ENCODE data around the gene SLC9A9. TPM values are rescaled to one million over a fixed set of nuclear protein-coding genes. Genes with fewer than 3 reads are reported as not detected.

The SLC9A9 gene
- total RNA-seq, 2 donors from 2014 or later: 1.3 to 3.7 TPM

DNA sequence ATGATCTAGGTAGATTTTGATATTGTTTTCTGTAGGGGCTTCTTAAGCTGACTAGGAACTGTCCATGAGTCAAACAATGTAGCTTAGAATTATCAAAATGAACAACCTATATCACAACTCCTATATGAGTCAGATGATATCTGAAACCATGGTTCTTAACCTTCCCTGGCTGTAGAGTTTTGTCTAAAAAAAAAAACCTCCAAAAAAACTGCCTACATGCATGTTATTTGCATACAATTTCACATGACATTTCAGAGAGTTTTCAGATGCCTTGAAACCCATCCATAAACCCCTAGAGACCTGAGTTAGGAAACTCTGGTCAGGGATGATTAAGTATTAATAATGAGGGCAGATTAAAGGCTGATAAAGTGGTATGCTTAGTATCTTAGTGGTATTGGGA lies 571.7 kb downstream of the SLC9A9 start:
- no peaks in the 10 kb centered on the region for H3K36me3 Mint-ChIP-seq (ENCODE audit: low read depth)
- Histone ChIP-seq H3K4me3 (ENCODE audit: low read length) (no peak overlapping the region), H3K27me3 (ENCODE audit: control insufficient read depth, insufficient read depth, low read length, poor library complexity, severe bottlenecking) (no peaks in the 10 kb centered on the region), H3K9me3 (ENCODE audit: control insufficient read depth, low read length) (no peaks in the 10 kb centered on the region), H3K9ac (ENCODE audit: extremely low read depth, low read length, poor library complexity, severe bottlenecking) (no peak overlapping the region), H3K27ac (ENCODE audit: low read depth, low read length) (no peak overlapping the region), H3K4me1 (ENCODE audit: control insufficient read depth, insufficient read depth, low read length) (peaks cover 4% of the 10 kb centered on the region), H3K36me3 (ENCODE audit: control insufficient read depth, insufficient read depth, low read length) (no peaks in the 10 kb centered on the region)
- no peak overlapping the region for H3K27ac Mint-ChIP-seq
- TF ChIP-seq, protein P1, sequence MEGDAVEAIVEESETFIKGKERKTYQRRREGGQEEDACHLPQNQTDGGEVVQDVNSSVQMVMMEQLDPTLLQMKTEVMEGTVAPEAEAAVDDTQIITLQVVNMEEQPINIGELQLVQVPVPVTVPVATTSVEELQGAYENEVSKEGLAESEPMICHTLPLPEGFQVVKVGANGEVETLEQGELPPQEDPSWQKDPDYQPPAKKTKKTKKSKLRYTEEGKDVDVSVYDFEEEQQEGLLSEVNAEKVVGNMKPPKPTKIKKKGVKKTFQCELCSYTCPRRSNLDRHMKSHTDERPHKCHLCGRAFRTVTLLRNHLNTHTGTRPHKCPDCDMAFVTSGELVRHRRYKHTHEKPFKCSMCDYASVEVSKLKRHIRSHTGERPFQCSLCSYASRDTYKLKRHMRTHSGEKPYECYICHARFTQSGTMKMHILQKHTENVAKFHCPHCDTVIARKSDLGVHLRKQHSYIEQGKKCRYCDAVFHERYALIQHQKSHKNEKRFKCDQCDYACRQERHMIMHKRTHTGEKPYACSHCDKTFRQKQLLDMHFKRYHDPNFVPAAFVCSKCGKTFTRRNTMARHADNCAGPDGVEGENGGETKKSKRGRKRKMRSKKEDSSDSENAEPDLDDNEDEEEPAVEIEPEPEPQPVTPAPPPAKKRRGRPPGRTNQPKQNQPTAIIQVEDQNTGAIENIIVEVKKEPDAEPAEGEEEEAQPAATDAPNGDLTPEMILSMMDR (conservative IDR thresholded peaks at IDR 0.05): no peak
- no peak overlapping the region for H3K4me3 Mint-ChIP-seq
- DNase-seq: no peak
- no peaks in the 10 kb centered on the region for H3K27me3 Mint-ChIP-seq (ENCODE audit: insufficient read depth)
- H3K4me1 Mint-ChIP-seq: no peaks in the 10 kb centered on the region
- no peaks in the 10 kb centered on the region for H3K9me3 Mint-ChIP-seq

DNA sequence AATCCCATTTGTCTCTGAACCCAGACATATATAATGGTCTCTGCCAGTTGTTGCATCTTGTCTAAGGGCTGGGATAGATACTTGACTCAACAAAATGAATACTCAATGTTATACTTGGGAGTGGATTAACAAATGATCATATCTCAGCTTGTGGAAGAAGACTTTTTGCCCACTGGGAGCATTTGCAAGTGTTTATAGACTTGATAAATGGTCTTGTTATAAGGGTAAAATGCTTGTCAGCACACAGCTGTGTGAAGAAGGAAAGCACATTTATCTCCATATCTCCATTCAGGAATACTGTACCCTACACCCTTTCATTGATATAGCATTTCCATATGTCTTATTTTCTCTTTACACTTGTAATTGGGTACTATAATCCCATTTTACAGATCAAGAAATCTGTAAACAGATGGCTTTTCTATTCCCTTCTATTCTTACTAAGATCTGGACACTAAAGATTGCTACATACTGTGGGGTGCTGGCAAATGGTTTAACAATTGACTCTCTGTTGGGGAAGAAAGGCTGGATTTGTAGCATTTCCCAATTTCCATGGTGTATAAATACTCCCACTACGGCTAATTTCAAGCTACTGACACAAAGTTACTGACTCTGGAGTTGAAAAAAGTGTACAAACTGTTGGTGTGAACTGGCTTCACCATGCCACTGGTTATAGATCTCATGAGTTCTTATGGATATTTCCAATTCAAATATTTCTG lies 574.1 kb downstream of the SLC9A9 start:
- TF ChIP-seq, protein P1 (conservative IDR thresholded peaks at IDR 0.05): no peak
- Histone ChIP-seq H3K27me3 (ENCODE audit: control insufficient read depth, insufficient read depth, low read length, poor library complexity, severe bottlenecking) (no peaks in the 10 kb centered on the region), H3K4me1 (ENCODE audit: control insufficient read depth, insufficient read depth, low read length) (peaks cover 4% of the 10 kb centered on the region), H3K36me3 (ENCODE audit: control insufficient read depth, insufficient read depth, low read length) (no peaks in the 10 kb centered on the region), H3K4me3 (ENCODE audit: low read length) (no peak overlapping the region), H3K9me3 (ENCODE audit: control insufficient read depth, low read length) (no peaks in the 10 kb centered on the region), H3K27ac (ENCODE audit: low read depth, low read length) (no peak overlapping the region), H3K9ac (ENCODE audit: extremely low read depth, low read length, poor library complexity, severe bottlenecking) (no peak overlapping the region)
- H3K4me3 Mint-ChIP-seq: no peak overlapping the region
- 75 to 93% methylated on average over 1 of the region's 1 CpG for WGBS, 2 experiments (ENCODE audit: insufficient coverage in 1 of 2, insufficient read length in 1 of 2)
- DNase-seq: no peak
- H3K27me3 Mint-ChIP-seq (ENCODE audit: insufficient read depth): no peaks in the 10 kb centered on the region
- no peak overlapping the region for H3K27ac Mint-ChIP-seq
- H3K9me3 Mint-ChIP-seq: no peaks in the 10 kb centered on the region
- H3K36me3 Mint-ChIP-seq (ENCODE audit: low read depth): no peaks in the 10 kb centered on the region
- H3K4me1 Mint-ChIP-seq: no peaks in the 10 kb centered on the region

DNA sequence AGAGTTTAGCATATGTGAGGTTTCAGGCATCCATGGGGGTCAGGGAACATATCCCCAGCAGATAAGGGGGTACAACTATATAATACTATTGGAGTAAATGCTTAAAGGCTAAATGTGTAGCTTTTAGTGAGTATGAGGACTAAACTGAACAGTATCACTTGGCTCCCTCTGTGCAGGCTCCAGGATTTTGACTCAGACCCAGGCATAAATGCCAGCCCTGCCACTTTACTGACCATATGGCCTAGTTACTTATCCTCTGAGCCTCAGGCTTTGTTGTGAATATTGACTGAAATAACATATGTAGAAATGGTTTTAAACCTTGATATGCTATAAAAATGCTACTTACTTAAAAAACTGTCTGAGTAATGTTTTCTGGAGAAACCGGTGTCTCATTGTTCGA lies 577.1 kb downstream of the SLC9A9 start:
- no peak overlapping the region for H3K4me3 Mint-ChIP-seq
- no peaks in the 10 kb centered on the region for H3K27me3 ChIP-seq (ENCODE audit: control insufficient read depth, insufficient read depth, low read length, poor library complexity, severe bottlenecking)

More for the DNA sequence above, 577.1 kb downstream of the SLC9A9 start:
- DNase-seq: no peak
- Histone ChIP-seq H3K9ac (ENCODE audit: extremely low read depth, low read length, poor library complexity, severe bottlenecking) (no peak overlapping the region), H3K4me1 (ENCODE audit: control insufficient read depth, insufficient read depth, low read length) (no peaks in the 10 kb centered on the region), H3K36me3 (ENCODE audit: control insufficient read depth, insufficient read depth, low read length) (no peaks in the 10 kb centered on the region), H3K4me3 (ENCODE audit: low read length) (no peak overlapping the region), H3K27ac (ENCODE audit: low read depth, low read length) (no peak overlapping the region), H3K9me3 (ENCODE audit: control insufficient read depth, low read length) (no peaks in the 10 kb centered on the region)
- WGBS, 2 experiments (ENCODE audit: insufficient coverage in 1 of 2, insufficient read length in 1 of 2): 94 to 100% methylated on average over 2 of the region's 2 CpGs
- Mint-ChIP-seq H3K9me3 (no peaks in the 10 kb centered on the region), H3K36me3 (ENCODE audit: low read depth) (no peaks in the 10 kb centered on the region), H3K4me1 (no peaks in the 10 kb centered on the region), H3K27me3 (ENCODE audit: insufficient read depth) (no peaks in the 10 kb centered on the region), H3K27ac (no peak overlapping the region)
- TF ChIP-seq, protein P1 (conservative IDR thresholded peaks at IDR 0.05): no peak
